Kidney (tissue), 14 donors: ENCODE measurements around the gene BORA. TPM values are rescaled to one million over a fixed set of nuclear protein-coding genes. Genes with fewer than 3 reads are reported as not detected.
A peak's percentile ranks its signal among the peaks of the same experiment; 100 is the strongest.
"Not testable (repeated sequence)": the region's sequence is repeated elsewhere in the genome, so short reads cannot be mapped to it uniquely, and the experiment has no call there.

Source experiments
- DNase-seq, 5 donors: peaks; one replicate each; pipeline ENCODE4 v3.0.0-alpha.2; 2013 to 2020
- FAIRE-seq: peaks from 2 replicates; lab custom pipeline; 2012; peaks lifted over from hg19 to GRCh38; lab: Jason Lieb, UNC
- H3K27ac ChIP-seq, 2 donors: one replicate each; pipeline ENCODE4 v1.7.0; 2013; ENCODE audit warnings: low read depth in 2 of 2, low read length in 2 of 2, inconsistent platforms in 1 of 2
- H3K27me3 ChIP-seq: one replicate; pipeline ENCODE4 v1.7.1; 2013; ENCODE audit warnings: low read length, inconsistent platforms; ENCODE audit not compliant: control insufficient read depth, insufficient read depth
- H3K36me3 ChIP-seq, 3 donors: one replicate each; pipeline versions ENCODE4 v1.7.0 to v1.7.1; 2013; ENCODE audit warnings: low read length in 3 of 3, control low read depth in 1 of 3, inconsistent platforms in 1 of 3; ENCODE audit not compliant: insufficient read depth in 3 of 3, control insufficient read depth in 2 of 3
- H3K4me1 ChIP-seq, 3 donors: one replicate each; pipeline versions ENCODE4 v1.7.0 to v1.7.1; 2013; ENCODE audit warnings: low read length in 3 of 3, inconsistent platforms in 1 of 3, low read depth in 1 of 3; ENCODE audit not compliant: control insufficient read depth in 2 of 3, insufficient read depth in 2 of 3
- H3K4me3 ChIP-seq, 3 donors: one replicate each; pipeline versions ENCODE4 v1.7.0 to v1.8.1; 2013; ENCODE audit warnings: low read length in 3 of 3, control low read depth in 1 of 3, inconsistent platforms in 1 of 3
- H3K9ac ChIP-seq, 3 donors: one replicate each; pipeline versions ENCODE4 v1.7.0 to v1.7.1; 2013; ENCODE audit warnings: low read length in 3 of 3, control low read depth in 1 of 3, inconsistent platforms in 1 of 3
- H3K9me3 ChIP-seq, 3 donors: one replicate each; pipeline versions ENCODE4 v1.7.0 to v1.7.1; 2013; ENCODE audit warnings: low read length in 3 of 3, control low read depth in 1 of 3, inconsistent platforms in 1 of 3; ENCODE audit not compliant: control insufficient read depth in 2 of 3, insufficient read depth in 1 of 3
- intact Hi-C: fragments of 100-400 bp; cut with DNase I; formaldehyde crosslinking; loops from one replicate; pipeline ENCODE4 v1.11.1; 2022
- polyA plus RNA-seq: library from polyadenylated mRNA; stranded (reverse); fragments of 350-450 nt; fragmentation: Illumina TruSeq; extraction: RNeasy Lipid Tissue Mini Kit (QIAGEN cat#74804); gene quantifications from one replicate; pipeline ENCODE4 v1.2.3, GENCODE V29; 2014; ENCODE audit warnings: low read depth, low replicate concordance; ENCODE audit not compliant: insufficient read depth
- total RNA-seq: library from RNA; stranded (reverse); fragmentation: NEBNext Ultra II Directional; extraction: Animal tissue kit (Norgen Biotek cat#: 25700); gene quantifications from one replicate; pipeline ENCODE4 v1.2.1, GENCODE V29; 2021
- TF ChIP-seq, protein P1 (sequence below): IDR thresholded peaks from 3 replicates; pipeline ENCODE4 v1.5.1; 2012; ENCODE audit warnings: mild to moderate bottlenecking, moderate library complexity, borderline replicate concordance; ENCODE audit not compliant: insufficient read depth; ENCODE audit errors: extremely low read depth
- donor health status: control.
- donor health status: control.
- donor health status: control.
- donor health status: control.
- donor health status: control.
- donor health status: DM: yes; HTN: yes; CAD: no.
- donor health status: Normal renal cell carcinoma (clear cell type).

BORA gene
- total and polyA plus RNA-seq, 2 donors from 2014 or later: 1.0 to 3.4 TPM

GRCh38 chr13:72700509-72700908 lies 27.2 kb upstream of the BORA start:
- Histone ChIP-seq H3K9ac (no peak overlapping the region), H3K4me3 (no peak overlapping the region), H3K36me3 (no peaks in the 10 kb centered on the region), H3K9me3 (no peaks in the 10 kb centered on the region), H3K27me3 (no peaks in the 10 kb centered on the region), H3K4me1 (no peaks in the 10 kb centered on the region), H3K27ac (no peak overlapping the region)
- DNase-seq: no peak
- intact Hi-C loops: no loop called here
- TF ChIP-seq, protein P1, sequence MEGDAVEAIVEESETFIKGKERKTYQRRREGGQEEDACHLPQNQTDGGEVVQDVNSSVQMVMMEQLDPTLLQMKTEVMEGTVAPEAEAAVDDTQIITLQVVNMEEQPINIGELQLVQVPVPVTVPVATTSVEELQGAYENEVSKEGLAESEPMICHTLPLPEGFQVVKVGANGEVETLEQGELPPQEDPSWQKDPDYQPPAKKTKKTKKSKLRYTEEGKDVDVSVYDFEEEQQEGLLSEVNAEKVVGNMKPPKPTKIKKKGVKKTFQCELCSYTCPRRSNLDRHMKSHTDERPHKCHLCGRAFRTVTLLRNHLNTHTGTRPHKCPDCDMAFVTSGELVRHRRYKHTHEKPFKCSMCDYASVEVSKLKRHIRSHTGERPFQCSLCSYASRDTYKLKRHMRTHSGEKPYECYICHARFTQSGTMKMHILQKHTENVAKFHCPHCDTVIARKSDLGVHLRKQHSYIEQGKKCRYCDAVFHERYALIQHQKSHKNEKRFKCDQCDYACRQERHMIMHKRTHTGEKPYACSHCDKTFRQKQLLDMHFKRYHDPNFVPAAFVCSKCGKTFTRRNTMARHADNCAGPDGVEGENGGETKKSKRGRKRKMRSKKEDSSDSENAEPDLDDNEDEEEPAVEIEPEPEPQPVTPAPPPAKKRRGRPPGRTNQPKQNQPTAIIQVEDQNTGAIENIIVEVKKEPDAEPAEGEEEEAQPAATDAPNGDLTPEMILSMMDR: no peak
- FAIRE-seq: no peak

DNA sequence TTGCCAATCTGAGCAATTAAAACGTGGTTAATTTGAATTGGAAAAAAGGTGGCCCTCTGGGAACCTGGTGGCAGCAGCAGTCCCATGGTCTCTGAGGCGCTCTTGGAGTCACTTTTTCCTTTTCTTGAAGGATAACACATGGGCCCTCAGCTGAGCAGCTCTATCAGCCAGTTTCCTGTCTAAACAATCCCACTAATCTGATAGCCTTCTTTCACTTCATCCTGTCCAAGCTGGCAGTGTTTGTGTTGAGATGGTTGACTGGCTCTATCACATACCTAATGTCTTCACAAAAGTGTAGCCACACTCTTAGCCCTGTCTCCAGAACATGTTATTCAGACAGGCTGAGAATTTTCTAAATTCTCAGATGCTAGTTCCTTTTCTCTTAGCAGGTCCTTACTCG lies 10.9 kb upstream of the BORA start:
- peaks cover 0 to 5% (median 5%) of the 10 kb centered on the region in 3 donors for H3K36me3 ChIP-seq
- no peak overlapping the region for H3K27ac ChIP-seq
- H3K9me3 ChIP-seq: peaks cover 0 to 4% (median 0%) of the 10 kb centered on the region in 3 donors
- TF ChIP-seq, protein P1: no peak
- H3K4me1 ChIP-seq: no peaks in the 10 kb centered on the region
- intact Hi-C loops: no loop called here
- no peak overlapping the region for H3K9ac ChIP-seq
- H3K4me3 ChIP-seq: no peak overlapping the region
- H3K27me3 ChIP-seq: no peaks in the 10 kb centered on the region
- FAIRE-seq (no peak), DNase-seq (peak in 2 of 5 donors; percentile 37 to 46)

- H3K27ac ChIP-seq, intact Hi-C loops, H3K4me1 ChIP-seq, H3K36me3 ChIP-seq, DNase-seq, H3K9me3 ChIP-seq, H3K27me3 ChIP-seq, FAIRE-seq: not testable (repeated sequence)
- Histone ChIP-seq H3K9ac (peak overlapping the region in 1 of 3 donors; percentile 48), H3K4me3 (peak overlapping the region; percentile 85 to 91 (median 90))
Observed at GRCh38 chr13:72726185-72726584, 1.5 kb upstream of the BORA start.

DNA sequence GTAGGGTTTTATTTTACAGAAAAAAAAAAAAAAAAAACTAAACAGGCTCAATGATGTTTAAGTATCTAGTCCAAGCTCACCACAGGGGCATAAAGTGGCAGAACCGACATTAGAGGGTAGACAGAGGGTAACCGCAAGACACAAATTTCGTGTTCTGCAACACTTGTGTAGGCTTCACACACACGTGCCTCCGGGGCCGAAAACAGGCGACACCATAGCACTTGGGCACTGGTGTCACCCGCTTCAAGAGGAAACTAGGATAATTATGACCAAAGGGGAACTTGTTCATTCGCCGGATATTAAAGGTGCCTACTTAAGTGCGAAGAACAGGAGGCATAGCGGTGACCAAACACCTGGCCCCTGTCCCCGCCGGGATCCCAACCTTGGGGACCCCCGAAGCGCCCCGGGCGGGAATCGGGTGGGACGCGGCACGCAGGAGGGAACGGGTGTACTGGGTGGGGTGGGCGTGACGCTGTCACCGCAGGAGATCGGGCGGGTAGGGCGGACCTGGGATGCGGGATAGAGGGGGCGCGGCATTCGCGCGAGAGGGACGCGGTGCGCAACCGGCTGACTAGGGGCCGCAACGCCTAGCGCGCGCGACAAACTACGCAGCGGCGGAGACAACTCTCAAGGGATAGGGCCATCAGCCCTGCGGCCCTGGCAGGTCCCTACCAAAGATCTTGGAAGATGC lies 852 bp upstream of the BORA start:
- peak in 4 of 5 donors; percentile 39 to 87 (median 66) for DNase-seq
- peaks cover 0 to 7% (median 2%) of the 10 kb centered on the region in 3 donors for H3K4me1 ChIP-seq
- H3K27me3 ChIP-seq: no peaks in the 10 kb centered on the region
- peak overlapping the region; percentile 85 to 91 (median 90) for H3K4me3 ChIP-seq
- TF ChIP-seq, protein P1: no peak
- no peaks in the 10 kb centered on the region for H3K36me3 ChIP-seq
- intact Hi-C loops: no loop called here
- peak overlapping the region; percentile 68 to 93 (median 77) for H3K9ac ChIP-seq
- no peaks in the 10 kb centered on the region for H3K9me3 ChIP-seq
- no peak for FAIRE-seq
- H3K27ac ChIP-seq: peak overlapping the region in 1 of 2 donors; percentile 36
